Glomerular endothelial cell (primary cell): Measurements from ENCODE around the gene CDYL. TPM values are rescaled to one million over a fixed set of nuclear protein-coding genes. Genes with fewer than 3 reads are reported as not detected.
"Not testable (repeated sequence)": the region's sequence is repeated elsewhere in the genome, so short reads cannot be mapped to it uniquely, and the experiment has no call there.

Experiments used
- DNase-seq: peaks from one replicate; pipeline ENCODE4 v3.0.0-alpha.2; 2011; ENCODE audit warnings: low read depth, low spot score; ENCODE audit errors: extremely low read depth
- total RNA-seq: library from RNA; depleted of rRNA; stranded (reverse); fragments of >200 nt; gene quantifications from 2 replicates; pipeline ENCODE4 v1.2.3, GENCODE V29; 2015

CDYL gene
- total RNA-seq, 1 donor from 2014 or later, result 28.9 TPM

DNA sequence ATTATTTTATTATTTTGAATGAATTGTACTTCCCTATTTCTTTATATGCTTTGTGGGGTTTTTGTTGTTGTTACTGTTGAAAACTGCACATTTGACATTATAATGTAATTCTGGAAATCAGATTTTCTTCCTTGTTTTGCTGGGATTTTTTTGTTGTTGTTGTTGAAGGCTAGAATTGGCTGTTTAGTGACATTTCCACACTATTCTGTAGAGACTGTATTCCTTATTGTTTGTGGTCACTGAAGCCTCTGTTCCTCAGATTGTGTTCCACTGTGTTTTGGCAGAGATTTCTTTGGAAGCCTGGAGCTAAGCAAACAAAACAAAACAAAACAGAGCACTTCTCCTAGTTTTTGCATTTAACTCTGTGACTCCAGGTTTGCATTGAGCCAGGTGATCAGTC lies 52.9 kb downstream of the CDYL start:
- no peak for DNase-seq

DNA sequence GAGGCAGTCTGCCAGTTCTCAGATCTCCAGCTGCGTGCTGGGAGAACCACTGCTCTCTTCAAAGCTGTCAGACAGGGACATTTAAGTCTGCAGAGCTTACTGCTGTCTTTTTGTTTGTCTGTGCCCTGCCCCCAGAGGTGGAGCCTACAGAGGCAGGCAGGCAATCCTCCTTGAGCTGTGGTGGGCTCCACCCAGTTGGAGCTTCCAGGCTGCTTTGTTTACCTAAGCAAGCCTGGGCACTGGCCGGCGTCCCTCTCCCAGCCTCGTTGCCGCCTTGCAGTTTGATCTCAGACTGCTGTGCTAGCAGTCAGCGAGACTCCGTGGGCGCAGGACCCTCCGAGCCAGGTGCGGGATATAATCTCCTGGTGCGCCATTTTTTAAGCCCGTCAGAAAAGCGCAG lies 59.3 kb downstream of the CDYL start:
- DNase-seq, result not testable (repeated sequence)

DNA sequence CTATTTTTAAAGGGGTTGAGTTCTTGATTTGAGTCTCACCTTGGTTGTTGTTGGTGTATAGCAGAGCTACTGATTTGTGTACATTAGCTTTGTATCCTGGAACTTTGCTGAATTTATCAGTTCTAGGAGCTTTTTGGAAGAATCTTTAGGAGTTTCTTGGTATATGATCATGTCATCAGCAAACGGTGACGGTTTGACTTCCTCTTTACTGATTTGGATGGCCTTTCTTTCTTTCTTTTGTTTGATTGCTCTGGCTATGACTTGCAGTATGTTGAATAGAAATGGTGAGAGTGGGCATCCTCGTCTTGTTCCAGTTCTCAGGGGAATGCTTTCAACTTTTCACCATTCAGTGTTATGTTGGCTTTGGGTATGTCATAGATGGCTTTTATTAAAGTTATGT lies 64.0 kb downstream of the CDYL start:
- no peak for DNase-seq

DNA sequence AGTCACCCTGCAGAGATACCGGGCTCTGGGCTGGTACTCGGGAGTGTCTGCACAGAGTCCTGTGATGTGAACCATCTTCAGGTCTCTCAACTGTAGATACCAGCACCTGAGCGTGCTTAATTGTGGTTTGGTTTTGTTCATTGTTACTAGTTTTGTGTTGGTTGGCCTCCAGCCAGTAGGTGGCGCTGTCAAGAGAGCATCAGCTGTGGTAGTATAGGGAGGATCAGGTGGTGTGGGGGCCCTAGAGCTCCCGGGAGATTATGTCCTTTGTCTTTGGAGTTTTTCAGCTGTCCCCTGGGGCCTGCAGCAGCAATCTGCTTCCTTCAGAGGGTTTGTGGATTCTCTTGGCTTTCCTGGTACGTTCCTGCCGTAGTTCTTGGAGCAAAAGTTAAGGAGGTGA lies 67.9 kb downstream of the CDYL start:
- DNase-seq, result no peak

DNA sequence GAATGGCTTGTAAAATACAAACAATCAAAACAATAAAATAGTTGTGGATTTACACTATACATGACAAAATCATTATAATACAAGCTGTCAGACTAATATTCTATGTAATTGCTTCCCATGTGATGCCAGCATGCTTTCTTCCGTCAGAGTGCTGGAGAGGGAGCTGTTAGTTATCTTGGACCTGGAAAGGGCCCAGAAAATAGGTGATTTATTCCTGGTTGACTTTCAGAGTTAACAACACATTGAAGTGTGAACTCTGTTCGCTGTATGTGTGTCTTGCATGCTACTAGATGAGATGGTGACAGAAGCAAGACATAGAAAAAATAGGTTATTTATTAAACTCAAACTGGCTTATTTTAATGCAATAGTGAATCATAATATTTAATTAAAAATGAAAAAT lies 70.2 kb downstream of the CDYL start:
- no peak for DNase-seq

DNA sequence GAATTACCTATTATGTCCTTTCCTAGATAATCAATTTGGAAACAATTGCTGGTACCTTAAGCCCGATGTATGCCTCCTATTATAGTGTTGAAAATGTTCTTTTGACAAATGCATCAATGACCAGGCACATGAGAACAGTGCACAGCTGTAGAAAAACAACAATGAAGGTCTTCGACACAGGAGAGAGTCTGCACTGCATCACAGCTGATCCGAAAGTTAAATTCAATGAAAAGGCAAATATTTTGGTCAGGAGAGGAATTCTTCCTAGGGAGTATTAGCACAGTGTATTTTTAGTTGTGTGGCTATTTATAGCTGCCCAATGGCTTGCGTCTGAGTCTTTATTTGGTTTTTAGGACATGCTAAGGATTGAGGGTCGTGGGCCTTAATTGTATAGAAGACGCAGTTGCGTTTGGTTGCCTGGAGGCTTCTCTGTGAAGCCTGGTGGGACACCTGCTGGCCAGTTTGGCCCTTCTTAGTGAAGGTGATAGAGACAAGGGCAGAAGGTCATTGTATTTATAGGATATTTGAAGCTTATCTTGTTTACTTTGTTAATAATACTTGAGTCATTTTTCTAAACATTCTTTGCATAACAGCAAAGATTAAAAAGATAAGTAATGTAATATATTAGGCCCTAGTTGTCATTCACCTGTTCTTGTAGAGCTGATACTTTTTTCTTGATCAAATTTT lies 72.3 kb downstream of the CDYL start:
- DNase-seq, result peak; percentile 4

DNA sequence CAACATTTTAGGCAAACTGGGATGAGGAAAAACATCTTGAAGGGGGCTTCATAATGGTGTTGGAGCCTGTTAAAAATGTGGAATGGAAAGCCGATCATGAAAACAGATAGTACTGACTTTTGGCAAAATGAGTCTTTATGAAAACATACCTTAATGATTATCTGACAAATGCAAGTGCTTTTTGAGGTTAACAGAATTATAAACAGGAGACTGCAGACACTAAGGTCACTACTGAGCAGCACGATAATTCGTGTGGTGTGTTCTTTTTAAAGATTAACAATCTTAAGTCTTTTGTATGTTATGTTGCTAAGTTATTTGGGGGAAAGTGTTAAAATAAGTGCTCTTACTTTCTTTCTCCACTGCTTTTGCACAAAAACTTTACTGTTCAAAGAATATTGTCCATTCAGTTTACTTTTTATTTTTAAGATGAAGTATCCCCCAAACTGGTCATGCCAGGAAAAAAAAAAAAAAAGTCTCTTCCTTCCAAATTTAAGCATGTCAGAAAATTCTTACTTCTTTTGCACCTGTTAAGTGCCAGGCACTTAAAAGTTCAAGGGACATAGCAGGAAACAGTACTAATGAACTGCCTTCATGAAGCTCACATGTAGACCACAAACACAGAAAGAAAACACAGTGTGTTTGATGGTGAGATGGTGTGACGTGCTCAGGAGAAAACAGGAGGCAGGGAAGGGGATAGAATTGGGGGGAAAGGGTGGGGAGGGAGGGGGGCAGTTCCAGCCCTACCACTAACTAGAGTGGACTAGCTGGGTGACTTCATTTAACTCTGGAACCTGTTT lies 73.2 kb downstream of the CDYL start:
- no peak for DNase-seq

DNA sequence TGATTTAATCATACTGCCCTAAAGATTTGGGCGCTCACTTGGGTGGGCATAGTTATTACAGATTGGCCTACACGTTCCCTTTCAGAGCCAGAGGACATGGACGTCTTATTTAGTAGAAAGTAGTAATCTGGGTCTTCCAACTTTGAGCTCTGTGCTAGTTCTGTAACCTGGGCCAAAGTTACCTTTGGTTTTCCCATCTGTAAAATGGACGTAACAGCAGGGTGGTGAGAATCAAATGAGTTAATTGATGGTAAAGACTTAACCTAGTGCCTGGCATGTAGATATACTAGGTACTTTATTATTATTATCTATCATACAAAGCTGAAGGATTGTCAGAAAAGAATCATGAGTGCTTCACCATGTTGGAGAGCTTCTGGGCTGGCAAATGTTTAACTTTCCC lies 74.8 kb downstream of the CDYL start:
- no peak for DNase-seq

DNA sequence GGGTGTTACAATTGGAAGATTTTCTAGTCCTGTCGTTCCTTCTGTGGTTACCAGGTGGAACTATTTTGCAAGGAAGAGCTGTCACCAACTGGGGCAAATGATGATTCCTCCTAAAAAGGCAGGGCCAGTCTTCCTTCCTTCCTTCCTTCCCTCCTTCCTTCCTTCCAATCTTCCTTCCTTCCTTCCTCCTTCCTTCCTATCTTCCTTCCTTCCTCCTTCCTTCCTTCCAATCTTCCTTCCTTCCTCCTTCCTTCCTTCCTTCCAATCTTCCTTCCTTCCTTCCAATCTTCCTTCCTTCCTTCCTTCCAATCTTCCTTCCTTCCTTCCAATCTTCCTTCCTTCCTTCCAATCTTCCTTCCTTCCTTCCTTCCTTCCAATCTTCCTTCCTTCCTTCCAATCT lies 76.0 kb downstream of the CDYL start:
- not testable (repeated sequence) for DNase-seq

DNA sequence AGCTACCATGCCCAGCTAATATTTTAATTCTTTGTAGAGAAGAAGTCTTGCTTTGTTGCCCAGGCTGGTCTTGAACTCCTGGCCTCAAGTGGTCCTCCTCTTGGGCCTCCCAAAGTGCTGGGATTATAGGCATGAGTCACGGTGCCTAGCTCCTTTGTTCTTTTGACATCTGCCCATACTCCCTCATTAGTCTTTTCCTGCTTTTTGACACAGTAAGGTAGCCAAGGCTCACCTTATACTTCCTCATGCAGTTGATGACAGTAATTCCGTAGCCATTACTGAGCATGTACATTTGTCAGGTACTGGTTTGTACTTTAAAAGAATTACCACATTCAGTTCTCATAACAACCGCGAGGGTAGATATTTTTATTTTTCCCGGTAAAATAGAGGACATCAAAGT lies 76.7 kb downstream of the CDYL start:
- DNase-seq, result no peak

DNA sequence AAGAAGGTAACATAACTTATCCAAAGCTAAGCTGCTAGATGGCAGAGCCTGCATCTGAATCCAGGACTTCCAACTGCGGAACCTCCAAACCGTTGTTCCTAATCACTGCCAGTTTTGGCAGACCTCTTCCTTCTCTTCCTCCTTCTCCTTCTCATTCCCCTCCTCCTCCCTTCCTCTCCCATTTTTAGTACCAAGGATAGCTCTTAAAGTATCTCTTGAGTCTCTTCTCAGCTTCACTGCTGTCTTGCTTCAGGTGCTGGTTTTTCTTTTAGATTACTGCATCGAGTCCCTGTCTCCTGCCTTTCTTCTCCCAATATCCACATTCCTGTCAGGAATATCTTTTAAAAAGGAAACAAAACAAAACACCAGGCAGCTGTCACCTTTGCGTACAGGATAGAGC lies 77.1 kb downstream of the CDYL start:
- DNase-seq, result no peak

DNA sequence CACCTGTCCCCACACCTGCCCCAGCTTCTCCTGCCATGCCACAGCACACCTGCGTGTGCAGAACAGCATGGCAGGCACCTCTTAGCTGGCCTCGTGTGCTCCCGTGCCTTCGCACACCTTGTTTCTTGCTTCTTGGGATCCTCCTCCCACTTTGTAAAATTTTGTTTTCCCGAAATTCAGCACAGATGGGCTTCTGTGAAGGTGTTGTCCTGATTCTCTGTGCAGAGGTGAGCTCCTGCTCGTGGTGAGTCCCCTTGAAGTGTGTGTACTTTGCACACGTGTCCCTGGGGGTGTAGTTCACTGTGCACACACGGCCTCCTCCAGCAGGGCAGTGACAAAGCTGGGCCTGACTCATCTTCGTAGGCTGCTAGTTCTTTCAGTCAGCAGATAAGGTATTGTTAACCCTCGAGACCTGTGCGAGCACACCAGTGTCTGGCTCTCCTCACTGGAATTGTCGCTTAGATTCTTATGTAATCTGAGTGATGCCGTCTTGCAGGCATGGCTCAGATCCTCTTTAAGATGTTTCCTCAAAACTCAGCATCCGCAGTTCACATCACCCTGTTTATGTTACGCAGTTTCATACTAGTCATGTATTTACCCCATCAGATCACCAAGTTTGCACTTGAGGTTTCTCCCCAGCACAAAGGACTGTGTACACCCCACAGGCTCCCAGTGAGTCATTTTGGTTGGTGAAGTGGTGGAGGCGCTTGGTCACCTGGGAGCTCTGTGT lies 77.7 kb downstream of the CDYL start:
- DNase-seq, result no peak

DNA sequence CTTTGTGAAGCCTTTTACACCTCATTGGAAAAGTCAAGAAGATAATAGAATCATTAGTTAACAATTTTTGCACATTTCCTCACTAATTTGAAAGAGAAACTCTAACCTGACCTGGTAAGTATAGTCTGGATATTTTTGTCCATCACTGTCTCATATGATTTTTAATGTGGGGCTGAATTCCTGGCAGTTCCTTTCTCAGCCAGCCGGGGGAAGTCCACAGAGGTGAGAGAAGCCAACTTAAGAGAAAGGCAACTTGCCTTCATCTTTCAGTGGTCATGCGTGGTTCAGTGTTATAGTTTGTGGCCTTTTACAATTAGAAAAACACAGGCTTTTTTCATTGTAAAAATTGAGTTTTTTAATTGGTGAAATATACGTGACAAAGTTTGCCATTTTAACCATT lies 80.6 kb downstream of the CDYL start:
- no peak for DNase-seq

DNA sequence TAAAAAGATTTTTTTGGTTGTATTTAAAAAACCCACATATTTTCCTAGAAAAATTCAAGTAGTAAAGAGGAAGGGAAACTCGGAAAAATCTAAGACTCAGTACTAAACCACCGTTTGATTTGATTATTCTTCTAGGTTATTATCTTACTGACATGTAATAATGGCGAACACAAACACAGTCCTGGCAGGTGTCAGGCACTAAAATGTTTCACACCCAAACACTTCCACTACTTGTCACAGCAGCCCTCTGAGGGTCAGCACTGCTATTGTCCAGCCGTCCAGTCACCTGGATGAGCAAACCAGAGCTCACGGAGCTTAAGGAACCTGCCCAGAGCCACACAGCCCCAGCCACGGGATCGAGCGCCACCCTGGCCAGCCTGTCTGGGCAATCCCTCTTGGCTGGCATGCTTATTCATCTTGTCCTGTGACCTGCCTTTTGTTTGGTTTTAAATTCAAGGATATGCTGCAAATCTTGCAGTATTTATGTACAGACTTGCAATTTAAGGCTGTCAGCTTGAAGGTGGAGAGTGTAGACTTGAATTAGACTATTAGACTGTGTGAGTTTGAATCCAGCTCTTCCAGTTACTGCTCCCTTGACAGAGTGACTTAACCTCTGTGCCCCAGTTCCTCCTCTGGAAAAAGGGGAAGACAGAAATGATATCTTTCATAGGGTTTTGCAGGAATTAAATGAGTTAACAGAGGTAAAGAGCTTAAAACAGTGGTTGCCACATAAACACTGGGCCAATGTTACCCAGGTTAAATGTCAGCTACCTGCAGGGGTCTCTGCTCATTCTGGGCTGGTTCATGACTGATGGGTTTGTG lies 82.2 kb downstream of the CDYL start:
- no peak for DNase-seq

DNA sequence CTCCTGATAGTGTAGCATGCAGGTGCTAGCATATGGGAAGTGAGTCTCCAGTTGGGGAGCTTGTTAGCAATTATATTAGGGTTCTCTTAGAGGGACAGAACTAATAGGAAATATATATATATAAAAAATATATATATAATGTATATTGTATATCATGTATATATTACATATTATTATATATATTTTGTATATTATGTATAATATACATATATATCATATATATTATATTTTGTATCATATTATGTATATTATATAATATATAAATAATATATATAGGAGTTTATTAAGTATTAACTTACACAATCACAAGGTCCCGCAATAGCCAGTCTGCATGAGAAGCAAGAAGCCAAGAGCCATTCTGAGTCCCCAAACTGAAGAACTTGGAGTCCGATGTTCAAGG lies 84.2 kb downstream of the CDYL start:
- DNase-seq, result no peak

DNA sequence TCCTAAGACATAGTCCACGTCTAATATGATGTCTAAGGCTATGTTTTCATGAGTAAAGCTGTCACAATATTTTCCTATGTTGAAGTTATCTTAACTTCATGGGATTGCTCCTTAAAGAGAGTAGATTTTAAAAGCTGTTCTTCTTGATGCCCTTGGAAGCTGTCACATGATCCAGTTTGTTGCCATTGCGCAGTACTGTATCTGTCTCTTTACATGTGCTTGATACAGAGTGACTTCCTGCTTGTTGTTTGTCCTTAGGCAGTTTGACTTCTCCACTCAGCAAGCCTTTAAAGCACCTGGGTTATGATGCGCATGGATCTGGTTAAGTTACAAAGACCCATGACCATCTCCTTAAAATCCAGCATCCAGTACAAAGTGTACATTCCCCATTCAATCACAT lies 85.4 kb downstream of the CDYL start:
- DNase-seq, result no peak

DNA sequence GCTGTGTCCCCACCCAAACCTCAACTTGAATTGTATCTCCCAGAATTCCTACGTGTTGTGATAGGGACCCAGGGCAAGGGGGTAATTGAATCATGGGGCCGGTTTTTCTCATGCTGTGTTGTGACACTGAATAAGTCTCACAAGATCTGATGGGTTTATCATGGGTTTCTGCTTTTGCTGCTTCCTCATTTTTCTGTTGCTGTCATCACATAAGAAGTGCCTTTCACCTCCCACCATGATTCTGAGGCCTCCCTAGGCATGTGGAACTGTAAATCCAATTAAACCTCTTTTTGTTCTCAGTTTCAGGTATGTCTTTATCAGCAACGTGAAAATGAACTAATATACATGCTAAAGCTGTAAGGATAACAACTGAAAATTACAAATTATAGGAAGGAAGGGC lies 88.3 kb downstream of the CDYL start:
- no peak for DNase-seq

DNA sequence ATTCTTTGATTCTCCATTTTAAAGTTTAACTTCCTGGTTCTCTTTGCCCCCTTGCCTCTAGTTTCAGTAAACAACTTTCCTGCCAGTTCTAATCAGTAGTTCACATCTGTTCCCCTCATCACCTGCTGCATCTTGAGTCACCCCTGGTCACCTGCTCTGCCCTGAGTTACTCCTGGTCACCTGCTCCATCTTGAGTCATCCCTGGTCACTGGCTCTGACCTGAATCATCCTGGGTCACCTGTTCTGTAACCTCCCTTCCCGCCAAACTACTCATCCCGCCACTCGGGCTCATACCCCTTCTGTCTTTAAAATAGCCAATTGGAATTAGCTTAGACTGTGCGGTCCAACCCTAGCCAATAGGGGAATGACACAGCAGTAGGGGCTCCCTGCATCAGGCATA lies 88.8 kb downstream of the CDYL start:
- DNase-seq, result not testable (repeated sequence)

DNA sequence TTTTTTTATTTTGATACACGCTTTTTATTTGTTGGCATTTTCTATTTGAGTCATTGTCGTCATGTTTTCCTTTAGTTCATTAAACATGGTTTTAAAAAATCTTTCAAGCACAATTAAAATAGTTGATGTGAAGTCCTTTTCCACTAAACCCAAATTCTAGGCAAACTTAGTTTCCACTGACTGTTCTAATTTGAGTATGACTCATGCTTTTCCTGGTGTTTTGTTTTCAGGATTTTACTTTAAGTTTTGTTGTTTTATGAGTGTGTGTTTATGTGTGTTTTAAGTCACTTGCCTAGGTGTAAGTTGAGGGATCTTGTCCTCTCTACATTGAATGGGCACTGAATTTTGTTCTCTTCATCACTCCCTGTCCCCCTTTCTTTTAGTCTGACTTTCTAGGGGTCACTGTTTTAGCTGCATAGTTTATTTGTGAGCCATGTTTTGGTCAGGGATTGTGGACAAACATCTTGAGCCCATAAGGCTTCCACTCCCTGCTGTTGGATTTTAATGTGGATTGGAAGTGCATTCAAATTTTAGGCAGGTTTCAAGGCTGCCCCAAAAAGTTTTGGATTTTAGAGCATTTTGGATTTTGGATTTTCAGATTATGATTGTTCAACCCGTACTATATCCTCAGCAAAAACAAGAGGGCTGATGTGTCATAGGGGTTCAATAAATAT lies 94.8 kb downstream of the CDYL start:
- no peak for DNase-seq

DNA sequence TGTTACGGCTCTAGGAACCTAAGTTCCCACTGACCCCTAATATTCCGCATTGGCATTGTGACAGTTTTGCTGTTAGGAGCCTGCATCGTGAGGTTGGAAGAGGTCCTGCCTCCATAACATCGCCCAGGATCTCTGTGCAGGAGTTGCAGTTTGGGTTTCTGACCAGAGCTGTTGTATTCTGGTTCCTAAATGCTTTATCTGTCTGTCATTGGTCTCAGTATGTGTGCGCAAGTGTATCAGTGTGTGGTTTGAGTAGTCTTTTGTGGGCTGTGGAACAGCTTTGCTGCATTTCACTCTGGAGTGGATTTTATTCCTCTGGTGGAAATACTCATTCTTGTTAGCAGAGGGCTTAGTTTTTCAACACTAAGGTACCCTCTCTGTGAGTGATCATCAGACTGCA lies 95.6 kb downstream of the CDYL start:
- no peak for DNase-seq
